Osteoblast (primary cell): Measurements from ENCODE around the gene NLGN1. TPM values are rescaled to one million over a fixed set of nuclear protein-coding genes. Genes with fewer than 3 reads are reported as not detected.

Experiments used
- DNase-seq: peaks from one replicate; pipeline ENCODE4 v3.0.0; 2011; ENCODE audit warnings: low spot score, mixed read lengths; ENCODE audit not compliant: insufficient read length; ENCODE audit errors: missing footprints
- H2AFZ ChIP-seq: 2 replicates; pipeline ENCODE4 v1.6.0; 2011; ENCODE audit warnings: mild to moderate bottlenecking, low read length
- H3K27ac ChIP-seq: 2 replicates; pipeline ENCODE4 v1.5.1; 2011; ENCODE audit warnings: mild to moderate bottlenecking, low read depth, low read length, moderate library complexity
- H3K27me3 ChIP-seq: 2 replicates; pipeline ENCODE4 v1.6.0; 2012; ENCODE audit warnings: mild to moderate bottlenecking, control low read depth, inconsistent platforms, low read length, moderate library complexity; ENCODE audit not compliant: insufficient read depth
- H3K36me3 ChIP-seq: 2 replicates; pipeline ENCODE4 v1.5.1; 2011; ENCODE audit warnings: mild to moderate bottlenecking, low read length, control low read depth, moderate library complexity; ENCODE audit not compliant: insufficient read depth
- H3K4me1 ChIP-seq: 2 replicates; pipeline ENCODE4 v1.5.1; 2011; ENCODE audit warnings: mild to moderate bottlenecking, low read length, control low read depth, moderate library complexity; ENCODE audit not compliant: insufficient read depth
- H3K4me2 ChIP-seq: 2 replicates; pipeline ENCODE4 v1.6.0; 2011; ENCODE audit warnings: mild to moderate bottlenecking, low read length; ENCODE audit not compliant: insufficient read depth
- H3K4me3 ChIP-seq: fragments of 200-600 bp; sonication (generic); 3 replicates; pipeline ENCODE4 v1.5.1; 2012; ENCODE audit warnings: mild to moderate bottlenecking, low read length, inconsistent platforms; ENCODE audit not compliant: insufficient read depth
- H3K79me2 ChIP-seq: 2 replicates; pipeline ENCODE4 v1.6.0; 2012; ENCODE audit warnings: mild to moderate bottlenecking, low read length, control low read depth, inconsistent platforms; ENCODE audit not compliant: insufficient read depth
- H3K9me3 ChIP-seq: 2 replicates; pipeline ENCODE4 v1.5.1; 2011; ENCODE audit warnings: low read depth, low read length, control low read depth
- H4K20me1 ChIP-seq: 2 replicates; pipeline ENCODE4 v1.6.0; 2012; ENCODE audit warnings: mild to moderate bottlenecking, low read length, control low read depth; ENCODE audit not compliant: insufficient read depth
- total RNA-seq: library from RNA; depleted of rRNA; stranded (reverse); fragments of >200 nt; gene quantifications from 2 replicates; pipeline ENCODE4 v1.2.3, GENCODE V29; 2012
- TF ChIP-seq, protein P1 (sequence below): IDR thresholded peaks from 2 replicates; pipeline ENCODE4 v1.5.1; 2011; ENCODE audit warnings: mild to moderate bottlenecking, low read depth, low read length, moderate library complexity; ENCODE audit errors: extremely low read depth

The NLGN1 gene
- total RNA-seq, 1 donor: 9.0 TPM

DNA sequence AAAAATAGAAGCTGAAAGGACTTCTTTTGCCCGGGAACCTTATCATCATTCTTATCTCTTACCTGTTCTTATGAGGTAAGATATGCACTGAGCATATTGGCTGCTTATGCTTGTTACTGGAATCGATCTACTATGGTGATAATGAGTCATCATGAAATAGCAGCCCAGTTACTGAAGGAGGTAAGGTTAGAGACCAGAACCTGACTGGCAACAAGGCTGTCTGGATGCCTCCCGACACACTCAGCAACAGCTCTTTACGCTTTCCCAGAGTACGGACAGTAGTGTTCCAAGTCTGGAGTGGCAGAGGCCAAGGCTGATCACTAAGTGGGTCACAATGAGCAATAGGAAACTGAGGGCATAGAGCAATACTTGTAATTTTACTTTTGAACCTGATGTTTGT, 314.1 kb downstream of the NLGN1 start:
- DNase-seq: no peak
- H3K36me3 ChIP-seq: no peaks in the 10 kb centered on the region
- peak overlapping the region; percentile 20 for H3K4me2 ChIP-seq
- no peaks in the 10 kb centered on the region for H3K27me3 ChIP-seq
- TF ChIP-seq, protein P1, sequence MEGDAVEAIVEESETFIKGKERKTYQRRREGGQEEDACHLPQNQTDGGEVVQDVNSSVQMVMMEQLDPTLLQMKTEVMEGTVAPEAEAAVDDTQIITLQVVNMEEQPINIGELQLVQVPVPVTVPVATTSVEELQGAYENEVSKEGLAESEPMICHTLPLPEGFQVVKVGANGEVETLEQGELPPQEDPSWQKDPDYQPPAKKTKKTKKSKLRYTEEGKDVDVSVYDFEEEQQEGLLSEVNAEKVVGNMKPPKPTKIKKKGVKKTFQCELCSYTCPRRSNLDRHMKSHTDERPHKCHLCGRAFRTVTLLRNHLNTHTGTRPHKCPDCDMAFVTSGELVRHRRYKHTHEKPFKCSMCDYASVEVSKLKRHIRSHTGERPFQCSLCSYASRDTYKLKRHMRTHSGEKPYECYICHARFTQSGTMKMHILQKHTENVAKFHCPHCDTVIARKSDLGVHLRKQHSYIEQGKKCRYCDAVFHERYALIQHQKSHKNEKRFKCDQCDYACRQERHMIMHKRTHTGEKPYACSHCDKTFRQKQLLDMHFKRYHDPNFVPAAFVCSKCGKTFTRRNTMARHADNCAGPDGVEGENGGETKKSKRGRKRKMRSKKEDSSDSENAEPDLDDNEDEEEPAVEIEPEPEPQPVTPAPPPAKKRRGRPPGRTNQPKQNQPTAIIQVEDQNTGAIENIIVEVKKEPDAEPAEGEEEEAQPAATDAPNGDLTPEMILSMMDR: no peak
- H3K79me2 ChIP-seq: no peaks in the 10 kb centered on the region
- H3K4me1 ChIP-seq: no peaks in the 10 kb centered on the region
- H3K27ac ChIP-seq: no peak overlapping the region
- H3K4me3 ChIP-seq: no peak overlapping the region
- H3K9me3 ChIP-seq: no peaks in the 10 kb centered on the region
- H2AFZ ChIP-seq: no peak overlapping the region
- no peaks in the 10 kb centered on the region for H4K20me1 ChIP-seq

DNA sequence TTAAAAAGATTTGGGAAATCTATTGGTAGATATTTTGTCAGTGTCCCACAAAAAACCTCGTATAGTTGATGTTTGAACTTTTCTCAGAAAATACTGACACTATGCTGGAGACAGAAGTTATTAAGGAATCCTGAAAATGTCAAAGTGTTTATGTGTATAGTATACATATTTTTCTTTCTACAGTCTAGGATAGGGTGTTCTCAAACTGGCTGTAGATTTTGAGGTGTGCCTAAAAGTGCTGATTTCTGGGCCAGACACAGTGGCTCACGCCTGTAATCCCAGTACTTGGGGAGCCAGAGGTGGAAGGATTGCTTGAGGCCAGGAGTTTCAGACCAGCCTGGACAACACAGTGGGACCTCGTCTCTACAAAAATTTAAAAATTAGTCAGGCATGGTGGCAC, 322.0 kb downstream of the NLGN1 start:
- Histone ChIP-seq H3K27ac (no peak overlapping the region), H3K27me3 (no peaks in the 10 kb centered on the region), H3K4me2 (no peak overlapping the region), H3K4me3 (no peak overlapping the region), H4K20me1 (no peaks in the 10 kb centered on the region), H3K79me2 (no peaks in the 10 kb centered on the region), H3K4me1 (no peaks in the 10 kb centered on the region), H3K36me3 (no peaks in the 10 kb centered on the region), H2AFZ (no peak overlapping the region), H3K9me3 (no peaks in the 10 kb centered on the region)
- DNase-seq: no peak
- TF ChIP-seq, protein P1: no peak

DNA sequence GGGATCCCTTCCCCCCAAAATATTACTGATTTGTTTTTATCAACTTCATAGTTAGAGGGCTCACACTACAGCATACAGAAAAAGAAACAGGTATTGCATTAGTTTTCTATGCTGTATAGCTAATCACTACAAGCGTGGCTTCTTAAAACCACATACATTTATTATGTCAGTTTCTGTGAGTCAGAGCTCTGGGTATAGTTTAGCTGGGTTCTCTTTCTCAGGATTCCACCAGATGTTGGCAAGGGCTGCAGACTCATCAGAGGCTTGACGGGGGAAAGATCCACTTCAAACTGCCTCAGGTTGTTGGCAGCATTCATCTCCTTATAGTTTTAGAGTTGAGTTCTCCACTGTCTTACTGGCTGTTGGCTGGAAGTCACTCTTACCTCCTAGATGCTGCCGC, 328.0 kb downstream of the NLGN1 start:
- no peak overlapping the region for H2AFZ ChIP-seq
- H3K4me3 ChIP-seq: no peak overlapping the region
- DNase-seq: peak; percentile 8
- no peak overlapping the region for H3K27ac ChIP-seq
- no peaks in the 10 kb centered on the region for H3K9me3 ChIP-seq
- H3K27me3 ChIP-seq: no peaks in the 10 kb centered on the region
- H3K4me2 ChIP-seq: no peak overlapping the region
- no peaks in the 10 kb centered on the region for H4K20me1 ChIP-seq
- TF ChIP-seq, protein P1: no peak
- H3K79me2 ChIP-seq: no peaks in the 10 kb centered on the region
- H3K36me3 ChIP-seq: no peaks in the 10 kb centered on the region
- no peaks in the 10 kb centered on the region for H3K4me1 ChIP-seq

DNA sequence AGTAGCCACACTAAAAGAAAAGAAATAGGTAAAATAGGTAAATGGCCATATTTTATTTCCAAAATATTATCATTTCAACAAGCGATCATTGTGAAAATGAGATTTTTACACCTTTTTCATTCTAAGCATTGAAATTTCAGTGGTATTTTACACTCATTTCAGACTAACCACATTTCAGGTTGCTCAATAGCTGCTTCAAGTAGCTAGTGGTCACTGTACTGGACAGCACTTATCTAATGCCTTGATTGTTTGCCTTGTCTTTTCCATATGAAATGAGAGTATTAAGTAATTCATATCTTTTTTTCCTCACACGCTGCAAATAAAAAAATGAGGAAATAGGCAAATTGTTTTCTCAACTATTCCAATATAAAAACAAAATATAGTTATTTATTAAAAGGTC, 332.8 kb downstream of the NLGN1 start:
- Histone ChIP-seq H2AFZ (no peak overlapping the region), H3K27ac (no peak overlapping the region), H3K4me1 (no peaks in the 10 kb centered on the region), H3K4me3 (no peak overlapping the region), H3K9me3 (no peaks in the 10 kb centered on the region), H3K79me2 (no peaks in the 10 kb centered on the region), H4K20me1 (no peaks in the 10 kb centered on the region), H3K27me3 (no peaks in the 10 kb centered on the region), H3K4me2 (no peak overlapping the region), H3K36me3 (no peaks in the 10 kb centered on the region)
- no peak for DNase-seq
- TF ChIP-seq, protein P1: no peak
